HG03354 (cell line): ENCODE data around the gene LRRC36.

Experiments used
- ATAC-seq: cut with Tn5 transposase; IDR thresholded peaks from one replicate; pipeline ENCODE4 v1.9.1; 2021; ENCODE audit warnings: mild to moderate bottlenecking; ENCODE audit not compliant: unreplicated experiment, poor library complexity, severe bottlenecking

Gene LRRC36

DNA sequence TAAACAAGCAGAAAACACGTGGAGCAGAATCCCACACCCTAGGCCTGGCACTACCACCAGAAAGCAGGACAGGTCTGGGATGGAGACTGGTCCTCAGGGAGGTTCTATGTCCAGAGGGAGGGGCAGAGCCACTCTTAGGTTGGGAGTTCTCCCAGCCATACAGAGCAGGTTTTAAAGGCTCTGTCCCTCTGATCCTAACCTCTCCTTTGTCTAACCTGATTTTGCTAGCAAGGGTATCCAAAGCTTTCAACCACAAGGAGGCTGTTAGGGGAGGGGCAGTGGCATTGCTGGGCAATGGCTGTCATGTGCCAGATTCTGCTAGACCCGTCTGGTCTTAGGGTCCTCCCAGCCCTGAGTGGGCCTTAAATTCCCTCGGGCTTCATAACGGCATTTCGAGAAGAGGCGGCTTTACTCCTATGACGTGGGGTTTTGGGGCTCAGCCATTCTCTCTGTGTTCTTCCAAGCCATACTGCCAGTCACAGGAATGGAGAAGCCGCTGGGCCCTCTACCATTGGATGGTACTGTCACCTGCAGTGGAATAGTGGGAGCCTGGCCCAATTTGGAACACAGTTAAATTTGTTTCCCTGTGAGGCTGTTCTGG is 61.0 kb downstream of the LRRC36 start:
- ATAC-seq = no peak

- no peak for ATAC-seq
These were observed 61.6 kb downstream of the LRRC36 start for GRCh38 chr16:67388191-67388590.

GRCh38 chr16:67388591-67388990 is 62.0 kb downstream of the LRRC36 start:
- ATAC-seq = no peak

DNA sequence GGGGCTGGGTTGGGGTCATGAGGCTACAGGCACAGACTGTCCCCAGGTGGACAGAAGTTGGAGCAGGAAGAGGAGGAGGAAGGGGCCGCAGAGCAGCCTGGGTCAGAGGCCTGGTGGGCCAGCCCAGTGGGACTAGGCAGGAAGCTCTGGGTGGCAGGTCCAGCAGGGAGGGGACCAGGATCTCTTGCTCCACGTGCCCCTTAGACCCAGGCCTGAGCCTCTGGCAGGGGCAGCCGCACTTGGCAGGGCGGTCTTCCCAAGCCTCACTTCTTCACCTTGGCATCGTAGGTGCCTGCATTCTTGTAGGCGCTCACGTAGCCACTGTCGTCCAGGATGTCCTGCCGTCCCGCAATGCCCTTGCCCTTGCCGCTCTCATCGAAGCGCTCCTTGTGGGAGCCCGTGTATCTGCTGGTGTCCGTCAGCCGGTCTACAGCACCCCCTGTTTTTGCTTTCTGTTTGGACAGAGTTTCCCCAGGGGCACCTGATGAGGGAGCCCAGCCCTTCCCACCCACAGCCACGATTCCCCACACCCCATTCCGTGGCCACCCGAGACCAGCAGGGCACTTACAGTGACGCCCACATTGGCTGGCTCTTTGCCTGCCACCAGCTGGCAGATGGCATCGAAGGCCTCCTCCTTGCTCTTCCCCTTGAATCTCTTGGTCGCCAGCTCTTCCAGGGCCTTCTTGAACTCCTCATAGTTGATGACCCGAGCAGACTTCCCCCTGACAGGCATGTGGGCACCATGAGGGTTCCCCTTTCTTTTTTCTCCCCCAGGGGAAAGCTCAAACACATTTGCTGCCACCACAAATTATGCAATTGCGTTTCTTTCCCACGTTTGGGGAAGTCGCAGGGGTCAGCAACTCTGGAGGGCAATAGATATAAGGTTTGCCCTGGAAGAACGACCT is 63.5 kb downstream of the LRRC36 start:
- ATAC-seq = no peak

- ATAC-seq = no peak
These were observed 64.3 kb downstream of the LRRC36 start for GRCh38 chr16:67390816-67391423.

DNA sequence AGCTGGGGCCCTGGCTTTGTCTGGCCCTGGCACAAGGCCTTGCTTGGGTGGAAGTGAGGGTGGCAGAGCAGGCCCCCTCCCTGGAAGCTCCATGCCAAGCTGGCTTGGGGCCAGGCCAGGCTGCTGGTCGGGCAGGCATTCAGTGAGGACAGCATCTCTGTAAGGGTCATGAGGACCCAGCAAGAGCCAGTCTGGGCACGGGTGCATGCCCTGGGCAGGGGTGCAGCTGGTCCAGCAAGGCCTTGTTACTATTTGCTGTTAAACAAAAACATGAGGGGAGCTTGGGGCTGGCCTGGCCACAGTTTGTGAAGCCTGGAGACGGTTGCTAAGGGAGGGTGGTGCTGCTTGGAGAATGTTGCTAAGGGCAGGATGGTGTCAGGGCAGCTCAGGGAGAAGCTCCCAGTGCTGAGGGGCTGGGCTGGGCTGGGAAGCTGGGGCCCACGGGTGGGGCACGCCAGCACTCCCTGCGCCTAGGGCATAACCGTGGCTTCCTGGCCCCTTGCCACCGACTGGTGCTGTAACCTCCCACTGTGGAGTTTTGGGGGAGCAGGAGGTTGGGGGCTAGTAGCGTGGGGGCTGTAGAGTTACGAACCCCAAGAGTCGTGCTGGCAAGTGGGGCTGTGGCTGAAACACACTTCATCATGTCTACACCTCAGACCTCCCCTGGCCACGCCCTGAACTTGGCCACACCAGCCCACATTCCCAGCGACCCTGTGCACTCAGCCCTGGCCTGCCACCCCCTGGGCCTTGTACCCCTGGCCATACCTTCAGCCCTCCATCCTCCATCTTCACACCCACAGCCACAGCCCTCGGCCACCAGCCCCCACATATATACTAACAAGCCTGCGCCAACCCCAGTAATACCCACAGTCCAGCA is 65.0 kb downstream of the LRRC36 start:
- no peak for ATAC-seq

- ATAC-seq = no peak
These were observed 65.9 kb downstream of the LRRC36 start for GRCh38 chr16:67392301-67393059.

DNA sequence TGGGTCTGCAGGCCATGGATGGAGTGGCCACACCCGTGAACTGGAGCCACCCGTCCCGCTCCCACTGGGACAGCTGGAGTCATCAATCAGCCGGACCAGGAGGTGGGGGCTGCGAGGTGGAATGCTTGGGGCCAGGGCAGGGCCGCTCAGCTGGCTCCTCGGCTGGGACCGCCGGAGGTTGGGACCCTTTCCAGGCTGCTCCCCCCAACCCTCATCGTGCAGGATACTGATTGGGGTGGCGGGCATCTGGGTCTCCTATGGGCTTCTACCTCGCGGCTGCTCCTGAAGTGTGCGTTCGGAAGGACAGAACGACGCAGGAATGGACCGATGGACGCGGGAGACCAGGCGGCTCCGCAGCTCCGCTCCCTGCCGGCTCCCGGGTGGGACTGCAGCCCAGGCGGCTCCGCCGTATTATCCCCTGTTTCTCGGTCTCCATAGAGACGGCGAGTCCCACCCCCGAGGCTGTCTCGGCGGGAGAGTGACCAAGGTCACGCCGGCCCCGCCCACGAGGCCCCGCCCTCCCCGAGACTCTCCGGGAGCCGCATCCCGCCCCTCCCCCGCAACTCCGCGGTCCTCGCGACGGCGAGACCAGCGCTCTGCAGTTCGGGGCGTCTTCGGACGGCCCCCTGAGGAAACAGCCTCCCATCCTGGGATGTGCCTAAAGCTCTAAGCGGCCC is 66.6 kb downstream of the LRRC36 start, which contains the start of gene TPPP3:
TSS of gene TPPP3 (minus strand) at position 388 of the 677 bp plus-strand sequence. CDS start 2,387 bp downstream, outside the sequence.
- no peak for ATAC-seq

DNA sequence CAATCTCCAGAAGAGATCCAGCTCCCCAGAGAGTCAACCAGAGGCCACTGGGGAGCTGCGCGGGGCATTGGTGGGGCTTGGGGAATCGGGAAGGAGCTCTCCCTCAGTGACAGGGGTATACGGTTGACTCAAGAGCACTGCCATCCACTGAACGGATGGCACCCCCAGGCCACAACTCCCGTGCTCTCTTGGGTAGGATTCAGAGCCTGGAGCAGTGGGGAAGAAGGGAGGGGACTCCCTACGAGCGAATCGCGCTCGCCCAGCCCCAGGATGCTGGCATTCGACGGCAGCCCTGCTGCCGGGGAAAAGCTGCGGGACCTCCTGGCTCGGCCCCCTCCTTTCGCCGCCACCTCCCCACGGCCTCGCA is 67.2 kb downstream of the LRRC36 start:
- ATAC-seq = no peak

DNA sequence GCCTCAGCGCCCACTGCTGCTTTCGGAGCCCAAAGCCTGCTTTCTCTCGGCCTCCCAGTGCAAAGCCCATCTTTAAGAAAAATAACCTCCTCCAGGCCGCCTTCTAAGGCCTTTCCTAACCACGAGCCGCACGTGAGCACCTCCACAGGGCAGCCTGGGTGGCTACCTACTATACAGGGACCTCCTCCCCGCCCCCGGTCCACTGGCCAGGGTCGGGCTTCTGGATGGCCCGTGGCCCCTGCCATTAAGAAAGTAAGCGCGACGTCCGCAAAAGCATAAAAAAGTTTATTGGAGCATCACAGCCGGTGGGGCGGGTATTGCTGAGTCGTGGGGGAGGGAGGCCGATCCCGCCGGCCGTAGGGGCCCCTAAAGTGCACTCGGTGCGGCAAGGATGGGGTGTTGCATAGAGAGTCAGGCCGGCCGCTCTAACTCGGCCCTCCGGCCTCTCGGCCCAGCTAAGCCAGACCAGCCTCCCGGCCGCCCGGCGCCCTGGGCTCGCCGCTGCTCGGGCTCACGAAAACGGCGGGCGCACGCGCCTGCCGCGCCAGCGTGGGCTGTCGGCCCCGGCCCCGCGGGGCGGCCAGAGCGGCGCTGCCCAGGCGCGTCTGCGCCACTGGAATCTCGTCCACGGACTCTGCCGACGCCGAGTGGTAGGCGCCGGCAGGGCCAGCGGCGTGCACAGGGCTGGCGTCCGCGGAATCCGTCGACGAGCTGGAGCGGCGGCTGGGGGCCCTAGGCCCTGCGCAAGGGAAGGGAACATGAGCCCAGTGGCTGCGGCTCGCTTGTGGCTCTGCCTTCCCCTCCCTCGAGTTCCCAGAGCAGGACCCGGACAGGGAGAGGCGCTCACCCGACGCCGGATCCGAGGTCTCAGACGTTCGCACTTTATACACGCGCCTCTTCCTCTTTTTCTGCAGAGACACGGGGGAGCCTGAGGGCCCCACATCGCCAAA is 67.8 kb downstream of the LRRC36 start:
- no peak for ATAC-seq

DNA sequence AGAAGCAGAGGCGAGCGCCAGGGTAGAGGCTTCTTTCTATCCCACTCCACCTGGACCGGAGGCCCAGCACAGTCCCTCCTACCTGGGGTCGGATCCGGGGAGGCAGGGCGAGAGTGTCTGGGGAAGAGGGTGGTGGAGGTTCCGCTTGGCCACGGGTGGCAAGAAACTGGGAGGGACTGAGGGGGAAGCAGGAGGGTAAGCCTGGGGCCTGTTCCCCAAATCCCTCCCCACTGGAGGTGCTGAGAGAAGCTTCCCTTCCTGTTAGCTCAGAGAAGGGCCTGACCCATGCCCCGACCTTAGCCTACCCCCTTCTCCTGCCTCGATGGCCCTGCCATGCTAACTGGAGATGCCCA is 68.5 kb downstream of the LRRC36 start:
- no peak for ATAC-seq

GRCh38 chr16:67395458-67396158 is 69.0 kb downstream of the LRRC36 start:
- no peak for ATAC-seq

DNA sequence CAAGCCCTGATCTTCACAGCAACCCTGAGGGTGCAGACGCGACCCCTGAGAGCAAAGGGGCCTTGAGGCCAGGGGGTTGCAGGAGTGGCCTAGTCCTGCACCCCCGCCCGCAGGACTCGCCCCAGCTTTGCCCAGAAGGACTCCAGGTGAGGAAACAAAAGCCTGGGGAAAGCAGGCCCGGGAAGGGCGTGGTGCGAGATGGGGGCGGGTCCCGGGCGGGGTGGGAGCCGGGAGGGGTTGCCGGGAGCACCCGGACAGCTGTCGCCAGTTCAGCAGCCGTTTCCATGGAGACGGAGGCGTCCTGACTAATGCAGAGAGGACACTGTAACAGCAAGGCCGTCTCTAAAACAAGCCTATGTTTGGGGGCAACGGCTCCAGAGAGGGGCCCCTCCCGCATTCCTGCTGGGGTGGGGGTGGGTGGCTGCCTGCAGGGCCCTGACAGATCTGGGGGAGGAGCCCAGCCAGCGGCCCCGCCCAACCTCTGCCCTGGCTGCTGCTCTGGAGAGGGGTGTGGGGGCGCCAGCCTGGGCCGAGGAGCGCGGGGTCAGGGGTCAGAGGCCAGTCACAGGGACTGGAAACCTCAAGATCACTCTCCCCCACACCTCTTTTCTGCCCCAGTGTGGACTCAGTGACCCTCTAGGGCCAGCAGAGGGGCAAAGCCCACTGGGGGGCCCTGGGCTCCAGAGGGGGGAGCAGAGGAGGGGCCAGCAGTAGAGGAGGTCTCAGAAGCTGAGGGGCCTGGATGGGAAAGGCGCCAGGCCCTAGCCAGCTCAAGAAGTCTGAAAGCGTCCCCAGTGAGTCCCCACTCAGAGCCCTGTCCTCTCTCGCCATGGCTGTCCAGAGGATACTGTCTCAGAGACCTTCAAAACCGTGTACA is 69.8 kb downstream of the LRRC36 start:
- no peak for ATAC-seq

DNA sequence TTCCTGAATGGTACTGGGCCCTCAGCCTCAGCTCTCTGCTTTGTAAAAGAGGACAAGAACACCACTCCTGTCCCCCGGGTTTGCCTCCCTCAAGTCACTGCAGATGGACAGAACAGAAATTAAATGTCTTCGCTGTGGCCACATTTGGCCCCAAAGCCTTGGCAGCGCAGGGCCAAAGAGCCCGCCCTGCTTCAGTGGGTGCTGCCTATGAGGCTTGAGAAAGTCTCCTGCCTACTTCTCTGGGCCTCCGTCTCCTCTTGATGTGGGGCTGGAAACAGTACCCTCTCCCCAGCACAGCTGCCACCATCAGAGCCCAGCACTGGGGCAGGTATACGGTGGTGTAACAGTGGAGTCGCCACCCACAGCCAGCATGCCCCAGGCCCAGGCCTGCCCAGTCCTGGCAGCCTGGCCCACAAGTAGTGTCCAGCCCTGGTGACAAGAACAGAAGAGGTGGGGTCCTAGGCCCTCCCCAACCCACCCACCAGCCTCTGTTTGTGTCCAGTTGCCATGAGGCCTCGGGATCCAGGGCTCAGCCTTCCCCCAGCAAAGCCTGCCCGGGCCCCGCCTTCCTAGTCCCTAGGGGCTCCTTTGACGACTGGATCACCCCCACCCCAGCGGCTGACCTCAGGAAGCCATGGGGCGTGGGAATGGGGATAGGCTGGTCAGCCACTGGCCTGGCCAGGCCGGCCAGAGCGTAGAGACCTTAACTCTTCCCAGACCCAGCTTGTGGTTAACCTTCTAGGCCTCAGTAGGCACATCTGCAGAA is 70.6 kb downstream of the LRRC36 start:
- no peak for ATAC-seq

GRCh38 chr16:67397812-67398545 is 71.4 kb downstream of the LRRC36 start:
- ATAC-seq = no peak
